Psoas muscle (tissue), 8 donors: ENCODE results near the gene EFCAB10. TPM values are rescaled to one million over a fixed set of nuclear protein-coding genes. Genes with fewer than 3 reads are reported as not detected.
"Not testable (repeated sequence)": the region's sequence is repeated elsewhere in the genome, so short reads cannot be mapped to it uniquely, and the experiment has no call there.

ENCODE experiments used
- ATAC-seq, 4 donors: fragments of 200-7000 bp; cut with Tn5 transposase; one replicate each; pipeline ENCODE4 v1.9.1; 2020; ENCODE audit warnings: moderate library complexity in 3 of 4, mild to moderate bottlenecking in 2 of 4
- DNase-seq, 2 donors: peaks; one replicate each; pipeline ENCODE4 v3.0.0-alpha.2; 2020
- H3K27ac ChIP-seq: fragments of 200-600 bp; one replicate; pipeline ENCODE4 v1.8.0; 2022
- H3K27me3 ChIP-seq, 3 donors: fragments of 200-600 bp in 1 of 3; one replicate each; pipeline versions ENCODE4 v1.6.1 to v1.8.0; 2013 to 2022; ENCODE audit warnings: low read length in 2 of 3, mild to moderate bottlenecking in 2 of 3, moderate library complexity in 1 of 3; ENCODE audit not compliant: insufficient read depth in 3 of 3
- H3K36me3 ChIP-seq, 2 donors: fragments of 200-600 bp in 1 of 2; one replicate each; pipeline versions ENCODE4 v1.6.1 to v1.8.0; 2013 to 2022; ENCODE audit warnings: low read depth in 1 of 2, mild to moderate bottlenecking in 1 of 2, moderate library complexity in 1 of 2; ENCODE audit not compliant: insufficient read depth in 1 of 2
- H3K4me1 ChIP-seq: fragments of 200-600 bp; one replicate; pipeline ENCODE4 v1.8.0; 2022
- H3K4me3 ChIP-seq: fragments of 200-600 bp; one replicate; pipeline ENCODE4 v1.8.0; 2022; ENCODE audit warnings: mild to moderate bottlenecking
- H3K9me3 ChIP-seq: fragments of 200-600 bp; one replicate; pipeline ENCODE4 v1.8.0; 2022
- CTCF ChIP-seq: fragments of 200-600 bp; IDR thresholded peaks from one replicate; pipeline ENCODE4 v1.8.0; 2022; ENCODE audit warnings: antibody characterized with exemption
- WGBS, 3 donors: extraction: QIAGEN DNeasy Blood & Tissue Kit; methylation state at CpG; one replicate each; pipeline versions ENCODE4 v1.1.6 to v1.1.7; 2013; 5-methylcytosine and 5-hydroxymethylcytosine counted together
- intact Hi-C, 2 donors: fragments of 100-400 bp; cut with DNase I; formaldehyde crosslinking; loops; one replicate each; pipeline versions ENCODE4 v1.11.0 to v1.14.2; 2022
- polyA plus RNA-seq, 3 donors: library from polyadenylated mRNA; stranded (reverse); fragments of 200-250 nt; gene quantifications; one replicate each; pipeline ENCODE4 v1.2.3, GENCODE V29; 2013
- total RNA-seq, 4 donors: library from RNA; stranded (reverse); fragmentation: NEBNext Ultra II Directional in 2 of 4; extraction: Animal tissue kit (Norgen Biotek cat#: 25700) in 2 of 4; gene quantifications; one replicate each; pipeline versions ENCODE4 v1.2.1 to v1.2.4, GENCODE V29; 2021 to 2023
- donor health status: healthy with polysubstance abuse.
- donor health status: DM: no; HTN: no; CAD: no; lungs with moderate emphysema.
- donor health status: Bipolar disorder and iron deficiency.
- donor health status: healthy.
- donor health status: DM: yes; HTN: yes; CAD: no.
- donor health status: DM: no; HTN: no; CAD: no.
- donor health status: DM: no; HTN: no; CAD: no.
- donor health status: DM: yes; HTN: yes; CAD: no.

Gene EFCAB10
- total and polyA plus RNA-seq, 7 donors, result not detected

- DNase-seq (no peak), ATAC-seq (no peak)
- intact Hi-C loops, result no loop called here
- no peak for TF ChIP-seq CTCF
- Histone ChIP-seq H3K4me1 (peaks cover 4% of the 10 kb centered on the region), H3K27me3 (no peaks in the 10 kb centered on the region), H3K36me3 (no peaks in the 10 kb centered on the region), H3K27ac (no peak overlapping the region), H3K4me3 (no peak overlapping the region), H3K9me3 (no peaks in the 10 kb centered on the region)
- WGBS, 3 donors, result 78 to 86% (median 80%) methylated on average over 14 of the region's 14 CpGs
These were observed 19.6 kb upstream of the EFCAB10 start for GRCh38 chr7:105600720-105601550.

DNA sequence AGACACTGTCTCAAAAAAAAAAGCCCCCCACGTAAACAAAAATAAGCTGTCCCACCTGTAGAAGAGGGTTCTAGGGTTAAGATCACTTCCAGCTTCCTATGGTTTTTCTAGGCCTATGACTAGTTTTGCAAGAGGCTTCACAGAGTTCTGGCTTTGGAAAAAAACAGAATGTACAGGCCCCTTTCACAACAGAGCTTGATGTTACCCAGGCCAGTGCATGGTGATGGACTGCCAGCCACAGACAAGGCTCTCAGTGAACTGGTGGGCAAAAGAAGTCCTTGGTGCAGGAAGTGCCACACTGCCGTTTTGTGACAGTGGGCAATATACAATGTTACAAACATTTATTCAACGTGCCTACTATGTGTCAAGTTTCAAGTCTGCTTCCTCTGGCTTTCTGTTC, 18.3 kb upstream of the EFCAB10 start:
- no peak for ATAC-seq
- intact Hi-C loops, result no loop called here
- WGBS, 3 donors, result 71 to 85% (median 74%) methylated on average over 3 of the region's 3 CpGs

GRCh38 chr7:105599080-105599479, 17.8 kb upstream of the EFCAB10 start:
- 80 to 87% (median 82%) methylated on average over 8 of the region's 8 CpGs for WGBS, 3 donors
- H3K36me3 ChIP-seq, ATAC-seq, H3K27me3 ChIP-seq, H3K4me3 ChIP-seq, H3K9me3 ChIP-seq, H3K4me1 ChIP-seq, intact Hi-C loops, DNase-seq, H3K27ac ChIP-seq: not testable (repeated sequence)

More for the DNA sequence above, 18.3 kb upstream of the EFCAB10 start:
- Histone ChIP-seq H3K27ac (no peak overlapping the region), H3K36me3 (no peaks in the 10 kb centered on the region), H3K27me3 (no peaks in the 10 kb centered on the region), H3K4me3 (no peak overlapping the region), H3K9me3 (no peaks in the 10 kb centered on the region), H3K4me1 (peaks cover 4% of the 10 kb centered on the region)
- DNase-seq, result no peak
- TF ChIP-seq CTCF, result no peak

DNA sequence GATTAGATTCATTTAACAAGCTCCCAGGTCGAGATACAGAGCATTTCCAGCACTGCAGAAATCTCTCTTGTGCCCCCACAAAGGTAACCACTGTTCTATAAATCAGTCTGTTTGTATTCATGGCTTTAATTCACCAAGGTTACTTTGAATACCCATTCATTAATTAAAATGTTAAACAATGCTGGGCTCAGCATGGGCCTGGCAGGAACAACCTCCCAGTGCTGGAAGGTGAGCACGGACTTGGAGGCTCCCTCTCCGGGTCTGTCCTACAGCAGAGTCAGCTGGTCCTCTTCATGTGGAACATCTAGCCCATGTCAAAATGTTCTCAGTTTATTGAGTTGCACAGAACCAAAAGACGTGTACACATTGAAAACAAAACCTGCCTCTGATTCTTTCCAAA, 15.6 kb upstream of the EFCAB10 start:
- no peak for ATAC-seq
- H3K4me1 ChIP-seq, result peaks cover 6% of the 10 kb centered on the region
- no peaks in the 10 kb centered on the region for H3K27me3 ChIP-seq
- no peaks in the 10 kb centered on the region for H3K36me3 ChIP-seq
- 56 to 73% (median 60%) methylated on average over 4 of the region's 4 CpGs for WGBS, 3 donors
- H3K4me3 ChIP-seq, result no peak overlapping the region
- TF ChIP-seq CTCF, result no peak
- DNase-seq, result no peak
- H3K9me3 ChIP-seq, result no peaks in the 10 kb centered on the region
- H3K27ac ChIP-seq, result no peak overlapping the region
- intact Hi-C loops, result no loop called here

DNA sequence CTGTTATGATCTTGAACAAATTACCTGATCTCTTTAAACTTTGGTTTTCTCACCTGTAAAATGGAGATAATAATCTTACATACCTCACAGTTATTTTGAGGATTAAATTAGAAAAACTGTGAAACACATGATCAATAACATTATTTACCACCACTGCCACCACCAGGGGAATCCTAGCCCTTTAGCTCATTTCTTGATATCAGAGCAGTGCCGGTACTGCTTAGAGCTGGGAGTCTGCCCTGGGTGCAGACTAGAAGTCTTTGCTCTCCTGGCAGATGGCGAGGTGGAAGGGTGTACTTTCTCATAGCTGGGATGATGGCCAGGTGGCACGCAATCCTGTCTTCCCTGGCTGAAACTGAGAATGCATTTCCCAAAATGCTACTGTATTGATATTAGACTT, 12.7 kb upstream of the EFCAB10 start:
- DNase-seq, result no peak
- Histone ChIP-seq H3K4me3 (no peak overlapping the region), H3K9me3 (no peaks in the 10 kb centered on the region), H3K27me3 (no peaks in the 10 kb centered on the region), H3K36me3 (no peaks in the 10 kb centered on the region), H3K27ac (no peak overlapping the region), H3K4me1 (peaks cover 10% of the 10 kb centered on the region)
- no peak for TF ChIP-seq CTCF
- 19 to 30% (median 20%) methylated on average over 3 of the region's 3 CpGs for WGBS, 3 donors
- intact Hi-C loops, result no loop called here
- peak in 3 of 4 donors; percentile 61 to 66 (median 66) for ATAC-seq
